MM.1S (cell line): ENCODE results near the gene ALPK3.

Experiments used
- EZH2 ChIP-seq: fragments of 300-600 bp; sonication (generic); optimal IDR thresholded peaks from 2 replicates; pipeline ENCODE3; 2017; ENCODE audit warnings: low read depth, mild to moderate bottlenecking, antibody characterized with exemption, low read length, mixed read lengths
- EZH2phosphoT487 ChIP-seq: fragments of 300-600 bp; sonication (generic); IDR thresholded peaks from 2 replicates; pipeline ENCODE4 v1.6.1; 2018; ENCODE audit warnings: antibody characterized with exemption, low read length
- TF ChIP-seq, protein P1 (sequence below): fragments of 300-600 bp; sonication (generic); IDR thresholded peaks from 2 replicates; pipeline ENCODE4 v1.5.1; 2016; ENCODE audit warnings: antibody characterized with exemption, low read length, mixed read lengths

- TF ChIP-seq, protein P1, sequence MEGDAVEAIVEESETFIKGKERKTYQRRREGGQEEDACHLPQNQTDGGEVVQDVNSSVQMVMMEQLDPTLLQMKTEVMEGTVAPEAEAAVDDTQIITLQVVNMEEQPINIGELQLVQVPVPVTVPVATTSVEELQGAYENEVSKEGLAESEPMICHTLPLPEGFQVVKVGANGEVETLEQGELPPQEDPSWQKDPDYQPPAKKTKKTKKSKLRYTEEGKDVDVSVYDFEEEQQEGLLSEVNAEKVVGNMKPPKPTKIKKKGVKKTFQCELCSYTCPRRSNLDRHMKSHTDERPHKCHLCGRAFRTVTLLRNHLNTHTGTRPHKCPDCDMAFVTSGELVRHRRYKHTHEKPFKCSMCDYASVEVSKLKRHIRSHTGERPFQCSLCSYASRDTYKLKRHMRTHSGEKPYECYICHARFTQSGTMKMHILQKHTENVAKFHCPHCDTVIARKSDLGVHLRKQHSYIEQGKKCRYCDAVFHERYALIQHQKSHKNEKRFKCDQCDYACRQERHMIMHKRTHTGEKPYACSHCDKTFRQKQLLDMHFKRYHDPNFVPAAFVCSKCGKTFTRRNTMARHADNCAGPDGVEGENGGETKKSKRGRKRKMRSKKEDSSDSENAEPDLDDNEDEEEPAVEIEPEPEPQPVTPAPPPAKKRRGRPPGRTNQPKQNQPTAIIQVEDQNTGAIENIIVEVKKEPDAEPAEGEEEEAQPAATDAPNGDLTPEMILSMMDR, result no peak
- no peak for TF ChIP-seq EZH2phosphoT487
- TF ChIP-seq EZH2, result no peak
Measured at GRCh38 chr15:84855765-84856164, 38.6 kb downstream of the ALPK3 start.
